Measurements from ENCODE around the gene CCDC87.
"Not testable (repeated sequence)": the region's sequence is repeated elsewhere in the genome, so short reads cannot be mapped to it uniquely, and the experiment has no call there.

The CCDC87 gene

GRCh38 chr11:66543263-66544107 is 49.4 kb downstream of the CCDC87 start:
- Histone ChIP-seq H2AFZ (ENCODE audit: low read length, unreplicated experiment) (no peak overlapping the region), H3K4me3 (ENCODE audit: low read depth, low read length) (no peak overlapping the region), H3K4me1 (ENCODE audit: control insufficient read depth, insufficient read depth, low read length, unreplicated experiment) (peaks cover 7% of the 10 kb centered on the region)

GRCh38 chr11:66542362-66542761 is 50.5 kb downstream of the CCDC87 start:
- Histone ChIP-seq H3K27ac (ENCODE audit: low read depth, low read length) (no peak overlapping the region), H3K4me3 (ENCODE audit: low read depth, low read length) (no peak overlapping the region), H3K27me3 (ENCODE audit: insufficient read depth, low read length) (peaks cover 11% of the 10 kb centered on the region), H2AFZ (ENCODE audit: low read length, unreplicated experiment) (no peak overlapping the region), H3K36me3 (ENCODE audit: insufficient read depth, low read length) (no peaks in the 10 kb centered on the region), H3K79me2 (ENCODE audit: control insufficient read depth, insufficient read depth, low read length, unreplicated experiment) (no peaks in the 10 kb centered on the region), H3K4me1 (ENCODE audit: control insufficient read depth, insufficient read depth, low read length, unreplicated experiment) (peaks cover 7% of the 10 kb centered on the region)

More at GRCh38 chr11:66543263-66544107, 49.4 kb downstream of the CCDC87 start:
- Histone ChIP-seq H3K79me2 (ENCODE audit: control insufficient read depth, insufficient read depth, low read length, unreplicated experiment) (no peaks in the 10 kb centered on the region), H3K27ac (ENCODE audit: low read depth, low read length) (no peak overlapping the region), H3K36me3 (ENCODE audit: insufficient read depth, low read length) (no peaks in the 10 kb centered on the region), H3K27me3 (ENCODE audit: insufficient read depth, low read length) (peaks cover 19% of the 10 kb centered on the region)

- Histone ChIP-seq H3K27me3 (ENCODE audit: insufficient read depth, low read length) (peaks cover 6% of the 10 kb centered on the region; the same call in 1 of the 2 replicates), H2AFZ (ENCODE audit: low read length, unreplicated experiment) (no peak overlapping the region), H3K27ac (ENCODE audit: low read depth, low read length) (no peak overlapping the region)
These were observed 51.0 kb downstream of the CCDC87 start for GRCh38 chr11:66541892-66542291.

GRCh38 chr11:66540598-66540997 is 52.3 kb downstream of the CCDC87 start:
- not testable (repeated sequence) for H3K27ac ChIP-seq (ENCODE audit: low read depth, low read length); H3K4me1 ChIP-seq (ENCODE audit: control insufficient read depth, insufficient read depth, low read length, unreplicated experiment); H3K4me3 ChIP-seq (ENCODE audit: low read depth, low read length); H3K79me2 ChIP-seq (ENCODE audit: control insufficient read depth, insufficient read depth, low read length, unreplicated experiment); H2AFZ ChIP-seq (ENCODE audit: low read length, unreplicated experiment); H3K36me3 ChIP-seq (ENCODE audit: insufficient read depth, low read length); H3K27me3 ChIP-seq (ENCODE audit: insufficient read depth, low read length)

More at GRCh38 chr11:66541892-66542291, 51.0 kb downstream of the CCDC87 start:
- Histone ChIP-seq H3K4me3 (ENCODE audit: low read depth, low read length) (no peak overlapping the region), H3K79me2 (ENCODE audit: control insufficient read depth, insufficient read depth, low read length, unreplicated experiment) (no peaks in the 10 kb centered on the region), H3K4me1 (ENCODE audit: control insufficient read depth, insufficient read depth, low read length, unreplicated experiment) (peaks cover 7% of the 10 kb centered on the region), H3K36me3 (ENCODE audit: insufficient read depth, low read length) (no peaks in the 10 kb centered on the region)
